Measurements from ENCODE around the gene LIME1. TPM values are rescaled to one million over a fixed set of nuclear protein-coding genes. Genes with fewer than 3 reads are reported as not detected.
A peak's percentile ranks its signal among the peaks of the same experiment; 100 is the strongest.

LIME1 gene
- total RNA-seq, 2 donors from 2014 or later = 7.6 to 10.1 TPM

DNA sequence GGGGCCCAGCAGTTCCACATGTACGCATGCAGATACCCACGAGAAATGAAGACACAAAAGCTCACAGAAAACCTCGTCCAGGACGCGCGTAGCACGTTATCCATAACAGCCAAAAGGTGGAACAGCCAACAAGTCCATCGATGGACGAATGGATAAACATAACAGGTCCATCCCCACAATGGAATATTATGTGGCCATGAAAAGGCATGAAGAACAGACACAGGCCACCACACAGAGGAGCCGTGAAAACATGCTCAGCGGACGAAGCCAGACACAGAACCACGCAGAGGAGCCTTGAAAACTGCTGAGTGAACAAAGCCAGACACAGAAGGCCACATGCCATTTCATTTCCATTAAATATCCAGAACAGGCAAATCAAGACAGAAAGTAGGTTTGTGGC, 41.1 kb downstream of the LIME1 start:
- Histone ChIP-seq H3K9ac (ENCODE audit: extremely low read depth, low read length, poor library complexity, severe bottlenecking) (no peak overlapping the region), H3K36me3 (ENCODE audit: control insufficient read depth, insufficient read depth, low read length) (no peaks in the 10 kb centered on the region), H3K27ac (ENCODE audit: low read depth, low read length) (no peak overlapping the region), H3K9me3 (ENCODE audit: control insufficient read depth, low read length) (no peaks in the 10 kb centered on the region), H3K4me1 (ENCODE audit: control insufficient read depth, insufficient read depth, low read length) (no peaks in the 10 kb centered on the region), H3K27me3 (ENCODE audit: control insufficient read depth, insufficient read depth, low read length, poor library complexity, severe bottlenecking) (no peaks in the 10 kb centered on the region), H3K4me3 (ENCODE audit: low read length) (no peak overlapping the region)
- no peak for DNase-seq
- Mint-ChIP-seq H3K4me3 (no peak overlapping the region), H3K36me3 (ENCODE audit: low read depth) (peaks cover 25% of the 10 kb centered on the region), H3K9me3 (no peaks in the 10 kb centered on the region), H3K27ac (peak overlapping the region; percentile 44), H3K27me3 (ENCODE audit: insufficient read depth) (no peaks in the 10 kb centered on the region), H3K4me1 (peaks cover 11% of the 10 kb centered on the region)
- TF ChIP-seq, protein P1, sequence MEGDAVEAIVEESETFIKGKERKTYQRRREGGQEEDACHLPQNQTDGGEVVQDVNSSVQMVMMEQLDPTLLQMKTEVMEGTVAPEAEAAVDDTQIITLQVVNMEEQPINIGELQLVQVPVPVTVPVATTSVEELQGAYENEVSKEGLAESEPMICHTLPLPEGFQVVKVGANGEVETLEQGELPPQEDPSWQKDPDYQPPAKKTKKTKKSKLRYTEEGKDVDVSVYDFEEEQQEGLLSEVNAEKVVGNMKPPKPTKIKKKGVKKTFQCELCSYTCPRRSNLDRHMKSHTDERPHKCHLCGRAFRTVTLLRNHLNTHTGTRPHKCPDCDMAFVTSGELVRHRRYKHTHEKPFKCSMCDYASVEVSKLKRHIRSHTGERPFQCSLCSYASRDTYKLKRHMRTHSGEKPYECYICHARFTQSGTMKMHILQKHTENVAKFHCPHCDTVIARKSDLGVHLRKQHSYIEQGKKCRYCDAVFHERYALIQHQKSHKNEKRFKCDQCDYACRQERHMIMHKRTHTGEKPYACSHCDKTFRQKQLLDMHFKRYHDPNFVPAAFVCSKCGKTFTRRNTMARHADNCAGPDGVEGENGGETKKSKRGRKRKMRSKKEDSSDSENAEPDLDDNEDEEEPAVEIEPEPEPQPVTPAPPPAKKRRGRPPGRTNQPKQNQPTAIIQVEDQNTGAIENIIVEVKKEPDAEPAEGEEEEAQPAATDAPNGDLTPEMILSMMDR (conservative IDR thresholded peaks at IDR 0.05) = no peak
- WGBS, 2 experiments (ENCODE audit: insufficient coverage in 1 of 2, insufficient read length in 1 of 2) = 94 to 96% methylated on average over 10 to 13 of the region's 13 CpGs

DNA sequence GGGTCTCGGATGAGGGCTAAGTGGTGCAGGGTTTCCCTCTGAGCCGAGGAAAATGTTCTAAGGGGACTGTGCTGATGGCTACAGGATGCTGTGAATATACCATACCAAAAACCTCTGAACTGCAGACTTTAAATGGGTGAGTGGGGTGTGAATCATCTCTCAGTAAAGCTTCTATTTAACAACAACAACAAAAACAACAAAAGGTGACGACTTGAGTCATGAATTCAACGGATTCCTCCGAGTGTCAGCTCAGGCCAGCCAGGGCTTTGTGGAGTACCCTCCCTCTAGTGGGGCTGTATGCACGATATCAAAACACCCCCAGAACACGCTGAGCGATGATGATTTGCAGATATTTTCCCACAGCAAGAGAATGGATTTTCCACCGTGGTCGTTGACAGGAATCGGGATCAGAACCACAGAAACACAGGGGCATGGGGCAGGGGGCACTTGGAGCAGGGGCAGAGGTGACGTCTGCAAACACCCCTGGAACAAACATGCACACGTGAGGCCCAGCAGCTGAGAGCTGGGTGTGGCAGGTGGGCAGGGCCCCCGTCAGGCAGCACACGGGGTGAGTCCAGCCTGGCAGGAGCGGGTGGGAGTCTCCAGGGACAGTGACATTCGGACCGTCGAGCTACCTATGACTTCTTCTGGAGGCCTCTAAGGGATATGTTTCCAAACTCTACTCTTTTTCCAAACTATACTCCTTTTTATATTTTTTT, 41.7 kb downstream of the LIME1 start:
- Histone ChIP-seq H3K36me3 (ENCODE audit: control insufficient read depth, insufficient read depth, low read length) (no peaks in the 10 kb centered on the region), H3K9me3 (ENCODE audit: control insufficient read depth, low read length) (no peaks in the 10 kb centered on the region), H3K4me1 (ENCODE audit: control insufficient read depth, insufficient read depth, low read length) (no peaks in the 10 kb centered on the region), H3K27ac (ENCODE audit: low read depth, low read length) (no peak overlapping the region), H3K4me3 (ENCODE audit: low read length) (no peak overlapping the region), H3K9ac (ENCODE audit: extremely low read depth, low read length, poor library complexity, severe bottlenecking) (no peak overlapping the region), H3K27me3 (ENCODE audit: control insufficient read depth, insufficient read depth, low read length, poor library complexity, severe bottlenecking) (no peaks in the 10 kb centered on the region)
- TF ChIP-seq, protein P1 (conservative IDR thresholded peaks at IDR 0.05) = no peak
- peak overlapping the region; percentile 44 for H3K27ac Mint-ChIP-seq
- no peak overlapping the region for H3K4me3 Mint-ChIP-seq
- H3K4me1 Mint-ChIP-seq = peaks cover 11% of the 10 kb centered on the region
- peak; percentile 71 for DNase-seq
- no peaks in the 10 kb centered on the region for H3K27me3 Mint-ChIP-seq (ENCODE audit: insufficient read depth)
- 62 to 73% methylated on average over 18 to 19 of the region's 19 CpGs for WGBS, 2 experiments (ENCODE audit: insufficient coverage in 1 of 2, insufficient read length in 1 of 2)
- no peaks in the 10 kb centered on the region for H3K9me3 Mint-ChIP-seq
- H3K36me3 Mint-ChIP-seq (ENCODE audit: low read depth) = peaks cover 25% of the 10 kb centered on the region

DNA sequence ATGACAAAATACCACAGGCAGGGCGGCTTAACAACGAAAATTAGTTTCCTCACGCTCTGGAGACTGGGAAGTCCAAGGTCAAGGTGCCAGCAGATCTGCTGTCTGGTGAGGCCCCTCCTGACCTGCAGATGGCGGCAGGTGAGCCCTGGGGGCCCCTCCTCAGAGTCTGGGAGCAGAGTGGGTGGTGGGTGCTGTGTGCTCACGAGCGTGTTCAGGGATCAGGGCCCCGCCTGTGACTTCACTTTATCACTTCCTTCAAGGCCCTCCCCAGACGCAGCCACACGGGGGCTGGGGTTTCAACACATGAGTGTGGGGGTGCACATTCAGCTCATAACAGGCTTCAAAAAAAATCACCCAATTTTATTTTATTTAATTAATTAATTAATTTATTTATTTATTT, 42.4 kb downstream of the LIME1 start:
- no peaks in the 10 kb centered on the region for H3K4me1 ChIP-seq (ENCODE audit: control insufficient read depth, insufficient read depth, low read length)
- TF ChIP-seq, protein P1 (conservative IDR thresholded peaks at IDR 0.05) = peak; percentile 39
- no peak overlapping the region for H3K4me3 ChIP-seq (ENCODE audit: low read length)
- no peak for DNase-seq
- no peak overlapping the region for H3K4me3 Mint-ChIP-seq
- H3K27ac ChIP-seq (ENCODE audit: low read depth, low read length) = no peak overlapping the region
- peaks cover 11% of the 10 kb centered on the region for H3K4me1 Mint-ChIP-seq
- no peaks in the 10 kb centered on the region for H3K27me3 ChIP-seq (ENCODE audit: control insufficient read depth, insufficient read depth, low read length, poor library complexity, severe bottlenecking)
- H3K27me3 Mint-ChIP-seq (ENCODE audit: insufficient read depth) = no peaks in the 10 kb centered on the region
- no peak overlapping the region for H3K27ac Mint-ChIP-seq
- no peaks in the 10 kb centered on the region for H3K9me3 ChIP-seq (ENCODE audit: control insufficient read depth, low read length)
- H3K9ac ChIP-seq (ENCODE audit: extremely low read depth, low read length, poor library complexity, severe bottlenecking) = no peak overlapping the region
- no peaks in the 10 kb centered on the region for H3K9me3 Mint-ChIP-seq
- WGBS, 2 experiments (ENCODE audit: insufficient coverage in 1 of 2, insufficient read length in 1 of 2) = 93 to 96% methylated on average over 6 to 9 of the region's 9 CpGs
- no peaks in the 10 kb centered on the region for H3K36me3 ChIP-seq (ENCODE audit: control insufficient read depth, insufficient read depth, low read length)
- peaks cover 28% of the 10 kb centered on the region for H3K36me3 Mint-ChIP-seq (ENCODE audit: low read depth)
